Smooth muscle cell of the brain vasculature (primary cell): ENCODE results near the gene HEMK1.

Source experiments
- DNase-seq: peaks from one replicate; pipeline ENCODE4 v3.0.0-alpha.2; 2012; ENCODE audit warnings: low read depth, low spot score

HEMK1 gene

DNA sequence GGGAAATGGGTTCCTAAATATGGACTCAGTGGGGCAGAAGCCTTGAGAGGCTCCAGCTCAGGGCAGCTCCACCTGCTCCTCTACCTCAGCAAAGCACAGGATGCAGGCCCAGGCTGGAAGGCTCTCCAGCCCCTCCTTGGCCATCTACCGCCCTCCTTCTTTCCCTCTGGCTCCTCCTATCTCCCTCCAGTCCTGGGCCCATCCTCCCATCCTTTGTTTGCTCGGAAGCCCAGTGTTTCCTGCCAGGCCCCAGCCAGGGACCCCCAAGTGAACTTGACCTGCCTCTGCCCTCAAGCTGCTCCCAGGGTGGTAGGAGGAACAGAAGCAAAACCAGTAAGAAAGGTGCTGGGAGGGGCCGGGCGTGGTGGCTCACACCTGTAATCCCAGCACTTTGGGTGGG lies 67.7 kb downstream of the HEMK1 start:
- DNase-seq, result no peak

DNA sequence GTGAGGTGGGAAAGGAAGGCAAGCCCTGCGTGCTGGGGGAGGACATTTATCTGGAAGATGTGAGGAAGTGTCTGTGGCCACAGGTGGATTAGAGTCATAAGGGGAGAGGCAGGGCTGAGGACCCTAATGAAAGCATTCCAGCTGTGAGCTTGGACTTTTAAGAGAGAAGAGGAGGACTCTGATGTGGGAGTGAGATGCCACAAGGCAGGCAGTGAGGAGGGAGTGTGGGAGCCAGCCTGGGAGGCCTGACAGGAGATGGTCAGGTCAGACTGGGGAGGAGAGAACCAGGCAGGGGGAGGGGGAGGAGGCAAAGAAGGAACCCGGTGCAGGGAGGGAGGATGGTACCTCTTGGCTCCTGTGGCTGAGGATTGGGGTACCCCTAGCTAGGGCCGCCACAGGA lies 68.6 kb downstream of the HEMK1 start:
- DNase-seq, result no peak

GRCh38 chr3:50639055-50639494 lies 69.8 kb downstream of the HEMK1 start:
- DNase-seq, result no peak

DNA sequence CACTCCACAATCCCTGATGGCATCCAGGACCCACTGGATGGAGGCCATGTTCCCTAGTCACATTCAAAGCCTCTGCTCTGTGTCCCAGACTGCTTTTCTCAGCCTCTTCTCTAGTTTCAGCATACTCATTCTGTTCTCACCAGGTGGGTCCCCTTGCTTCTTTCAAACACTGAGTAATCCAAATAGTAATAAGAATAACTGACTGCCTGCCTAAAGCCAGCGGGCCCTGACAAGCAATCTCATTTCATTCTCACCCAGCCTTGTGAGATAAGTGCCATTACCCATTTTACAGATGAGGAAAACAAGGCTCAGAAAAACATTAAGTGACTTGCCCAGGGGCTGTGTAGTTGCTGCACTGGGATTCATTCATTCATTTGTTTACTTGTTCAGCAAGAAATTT lies 73.1 kb downstream of the HEMK1 start:
- DNase-seq, result no peak

GRCh38 chr3:50644561-50644960 lies 75.2 kb downstream of the HEMK1 start:
- no peak for DNase-seq

GRCh38 chr3:50645378-50645777 lies 76.1 kb downstream of the HEMK1 start:
- DNase-seq, result no peak
